Caco-2 (cell line): ENCODE measurements around the gene TCL1A. TPM values are rescaled to one million over a fixed set of nuclear protein-coding genes. Genes with fewer than 3 reads are reported as not detected.

Source experiments
- BruUV-seq: library from RNA; stranded (reverse); fragments of 400-500 nt; replicated peaks from 2 replicates; lab custom pipeline; 2021; lab: Mats Ljungman, UMichigan
- CTCF ChIA-PET: fragments of 300-600 bp; sonication (Branson Sonifier 250); formaldehyde crosslinking; loops from one replicate; lab custom pipeline; 2022; ENCODE audit warnings: antibody characterized with exemption; lab: Charles Lee
- POLR2A ChIA-PET: fragments of 300-600 bp; sonication (Branson Sonifier 250); formaldehyde crosslinking; loops from one replicate; lab custom pipeline; 2022; ENCODE audit warnings: antibody characterized with exemption; lab: Charles Lee
- DNase-seq, 2 experiments: peaks; one replicate each; pipeline versions ENCODE4 v3.0.0 to v3.0.0-alpha.2; 2020 to 2022
- H3K27me3 ChIP-seq: replicated peaks from 2 replicates; pipeline ENCODE4 v1.6.0; 2011; ENCODE audit warnings: low read length; ENCODE audit not compliant: control insufficient read depth, insufficient read depth
- H3K36me3 ChIP-seq: 2 replicates; pipeline ENCODE4 v1.5.1; 2011; ENCODE audit warnings: low read length; ENCODE audit not compliant: control insufficient read depth, insufficient read depth
- H3K4me1 ChIP-seq: fragments of 250-450 bp; sonication (Bioruptor Pico); 2 replicates; pipeline ENCODE4 v1.5.1; 2020; ENCODE audit warnings: mild to moderate bottlenecking
- H3K4me3 ChIP-seq: 2 replicates; pipeline ENCODE4 v1.5.1; 2011; ENCODE audit warnings: low read depth, mild to moderate bottlenecking, control low read depth, low read length
- H3K9me3 ChIP-seq: fragments of 250-450 bp; sonication (Bioruptor Pico); 2 replicates; pipeline ENCODE4 v1.5.1; 2020; ENCODE audit warnings: mild to moderate bottlenecking, moderate library complexity
- H3K27ac Mint-ChIP-seq: one replicate; pipeline ENCODE4 v1.8.0; 2022; ENCODE audit warnings: mixed read lengths; ENCODE audit not compliant: unreplicated experiment
- H3K27me3 Mint-ChIP-seq: one replicate; pipeline ENCODE4 v1.8.0; 2022; ENCODE audit warnings: mixed read lengths; ENCODE audit not compliant: insufficient read depth, unreplicated experiment
- H3K36me3 Mint-ChIP-seq: one replicate; pipeline ENCODE4 v1.8.0; 2022; ENCODE audit warnings: mild to moderate bottlenecking, mixed read lengths; ENCODE audit not compliant: insufficient read depth, unreplicated experiment
- H3K4me1 Mint-ChIP-seq: one replicate; pipeline ENCODE4 v1.8.0; 2022; ENCODE audit warnings: low read depth, mixed read lengths; ENCODE audit not compliant: unreplicated experiment
- H3K4me3 Mint-ChIP-seq: one replicate; pipeline ENCODE4 v1.8.0; 2022; ENCODE audit warnings: mild to moderate bottlenecking, moderate library complexity, mixed read lengths; ENCODE audit not compliant: unreplicated experiment
- H3K9me3 Mint-ChIP-seq: one replicate; pipeline ENCODE4 v1.8.0; 2022; ENCODE audit warnings: mixed read lengths; ENCODE audit not compliant: unreplicated experiment
- intact Hi-C: fragments of 100-400 bp; cut with micrococcal nuclease; formaldehyde crosslinking; loops from one replicate; pipeline ENCODE4 v1.10.0; 2022; ENCODE audit not compliant: unreplicated experiment
- total RNA-seq: library from RNA; stranded (reverse); gene quantifications from 2 replicates; pipeline ENCODE4 v1.2.3, GENCODE V29; 2022
- TF ChIP-seq, protein P1 (sequence below), 2 experiments: fragments of 200-600 bp in 1 of 2; IDR thresholded peaks; 1 replicate in 1 of 2; 2 replicates in 1 of 2; pipeline versions ENCODE4 v1.5.1 to v1.8.0; 2011 to 2022; ENCODE audit warnings: antibody characterized with exemption in 1 of 2, control low read depth in 1 of 2, inconsistent platforms in 1 of 2, low read depth in 1 of 2, low read length in 1 of 2, mild to moderate bottlenecking in 1 of 2, moderate library complexity in 1 of 2; ENCODE audit not compliant: insufficient read depth in 1 of 2, severe bottlenecking in 1 of 2, unreplicated experiment in 1 of 2

Gene TCL1A
- total RNA-seq, 1 experiment from 2014 or later: not detected

DNA sequence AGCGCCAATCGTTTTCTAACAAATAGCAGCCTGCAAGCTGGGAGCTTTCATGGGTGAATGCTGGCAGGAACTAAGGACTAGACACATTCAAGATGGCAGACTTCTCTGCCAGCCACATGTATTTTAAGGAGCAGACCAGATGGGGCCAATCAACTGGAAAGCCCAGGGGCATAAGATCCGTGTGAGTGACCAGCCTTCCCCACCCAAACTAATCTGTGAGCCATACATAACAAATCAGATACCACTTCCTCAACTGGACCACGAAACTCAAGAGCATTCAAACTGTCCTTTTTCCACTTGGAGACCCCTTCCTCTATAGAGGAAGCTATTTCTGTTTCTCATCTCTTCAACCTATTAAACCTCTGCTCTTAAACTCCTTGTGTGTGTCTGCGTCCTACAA lies 18.0 kb downstream of the TCL1A start:
- intact Hi-C loops: no loop called here
- H3K4me3 ChIP-seq: no peak overlapping the region
- no peaks in the 10 kb centered on the region for H3K36me3 ChIP-seq
- no peak overlapping the region for H3K27ac Mint-ChIP-seq
- no peaks in the 10 kb centered on the region for H3K9me3 Mint-ChIP-seq
- no peaks in the 10 kb centered on the region for H3K4me1 Mint-ChIP-seq
- H3K36me3 Mint-ChIP-seq: no peaks in the 10 kb centered on the region
- no peak for DNase-seq
- POLR2A ChIA-PET: no interaction called here
- H3K4me3 Mint-ChIP-seq: no peak overlapping the region
- H3K27me3 Mint-ChIP-seq: peaks cover 23% of the 10 kb centered on the region
- TF ChIP-seq, protein P1, sequence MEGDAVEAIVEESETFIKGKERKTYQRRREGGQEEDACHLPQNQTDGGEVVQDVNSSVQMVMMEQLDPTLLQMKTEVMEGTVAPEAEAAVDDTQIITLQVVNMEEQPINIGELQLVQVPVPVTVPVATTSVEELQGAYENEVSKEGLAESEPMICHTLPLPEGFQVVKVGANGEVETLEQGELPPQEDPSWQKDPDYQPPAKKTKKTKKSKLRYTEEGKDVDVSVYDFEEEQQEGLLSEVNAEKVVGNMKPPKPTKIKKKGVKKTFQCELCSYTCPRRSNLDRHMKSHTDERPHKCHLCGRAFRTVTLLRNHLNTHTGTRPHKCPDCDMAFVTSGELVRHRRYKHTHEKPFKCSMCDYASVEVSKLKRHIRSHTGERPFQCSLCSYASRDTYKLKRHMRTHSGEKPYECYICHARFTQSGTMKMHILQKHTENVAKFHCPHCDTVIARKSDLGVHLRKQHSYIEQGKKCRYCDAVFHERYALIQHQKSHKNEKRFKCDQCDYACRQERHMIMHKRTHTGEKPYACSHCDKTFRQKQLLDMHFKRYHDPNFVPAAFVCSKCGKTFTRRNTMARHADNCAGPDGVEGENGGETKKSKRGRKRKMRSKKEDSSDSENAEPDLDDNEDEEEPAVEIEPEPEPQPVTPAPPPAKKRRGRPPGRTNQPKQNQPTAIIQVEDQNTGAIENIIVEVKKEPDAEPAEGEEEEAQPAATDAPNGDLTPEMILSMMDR (IDR thresholded peaks at IDR 0.05; ENCODE audit: insufficient read depth in 1 of 2, low read depth in 1 of 2, low read length in 1 of 2, severe bottlenecking in 1 of 2, unreplicated experiment in 1 of 2): no peak
- no peaks in the 10 kb centered on the region; the same call in none of the 2 replicates for H3K27me3 ChIP-seq
- no peaks in the 10 kb centered on the region for H3K9me3 ChIP-seq
- no peaks in the 10 kb centered on the region for H3K4me1 ChIP-seq
- CTCF ChIA-PET: no interaction called here
- no TSS peak for BruUV-seq

DNA sequence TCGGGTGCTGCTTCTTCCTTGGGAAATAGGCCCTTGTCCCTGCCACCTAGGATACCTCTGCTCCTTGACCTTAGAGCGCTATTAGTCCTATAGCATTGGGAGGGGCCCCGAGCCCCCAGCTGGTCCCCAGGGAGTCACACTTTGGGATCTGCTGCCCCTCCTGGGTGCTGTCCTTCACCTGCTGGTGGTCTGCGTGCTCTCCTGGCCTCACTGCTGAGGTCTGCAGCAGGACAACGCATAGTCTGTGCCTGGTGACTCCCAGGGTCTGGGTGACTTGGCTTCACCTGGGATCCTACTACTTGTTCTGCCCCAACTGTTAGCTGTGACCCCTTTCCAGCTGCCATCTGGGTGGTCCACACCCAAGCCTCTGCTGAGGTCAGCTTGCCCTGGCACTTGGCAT lies 18.9 kb downstream of the TCL1A start:
- Mint-ChIP-seq H3K27me3 (peaks cover 23% of the 10 kb centered on the region), H3K4me1 (no peaks in the 10 kb centered on the region), H3K36me3 (no peaks in the 10 kb centered on the region), H3K9me3 (no peaks in the 10 kb centered on the region), H3K4me3 (no peak overlapping the region), H3K27ac (no peak overlapping the region)
- ChIA-PET CTCF (no interaction called here), POLR2A (no interaction called here)
- H3K36me3 ChIP-seq: no peaks in the 10 kb centered on the region
- TF ChIP-seq, protein P1 (IDR thresholded peaks at IDR 0.05; ENCODE audit: insufficient read depth in 1 of 2, low read depth in 1 of 2, low read length in 1 of 2, severe bottlenecking in 1 of 2, unreplicated experiment in 1 of 2): no peak
- DNase-seq: no peak
- no TSS peak for BruUV-seq
- H3K9me3 ChIP-seq: no peaks in the 10 kb centered on the region
- H3K27me3 ChIP-seq: no peaks in the 10 kb centered on the region; the same call in none of the 2 replicates
- no peaks in the 10 kb centered on the region for H3K4me1 ChIP-seq
- intact Hi-C loops: no loop called here
- no peak overlapping the region for H3K4me3 ChIP-seq

GRCh38 chr14:95692109-95692508 lies 21.8 kb downstream of the TCL1A start:
- H3K27me3 ChIP-seq: no peaks in the 10 kb centered on the region; the same call in none of the 2 replicates
- H3K4me3 ChIP-seq: no peak overlapping the region
- POLR2A ChIA-PET: no interaction called here
- no peaks in the 10 kb centered on the region for H3K4me1 ChIP-seq
- TF ChIP-seq, protein P1 (IDR thresholded peaks at IDR 0.05; ENCODE audit: insufficient read depth in 1 of 2, low read depth in 1 of 2, low read length in 1 of 2, severe bottlenecking in 1 of 2, unreplicated experiment in 1 of 2): no peak
- no peaks in the 10 kb centered on the region for H3K9me3 ChIP-seq
- Mint-ChIP-seq H3K27me3 (peaks cover 21% of the 10 kb centered on the region), H3K9me3 (no peaks in the 10 kb centered on the region), H3K36me3 (no peaks in the 10 kb centered on the region), H3K4me1 (no peaks in the 10 kb centered on the region), H3K27ac (no peak overlapping the region), H3K4me3 (no peak overlapping the region)
- no peak for DNase-seq
- BruUV-seq: no TSS peak
- no peaks in the 10 kb centered on the region for H3K36me3 ChIP-seq
- CTCF ChIA-PET: no interaction called here
- intact Hi-C loops: no loop called here
